Brain microvascular endothelial cell (primary cell): Measurements from ENCODE around the gene CHST11.

Experiments used
- DNase-seq: peaks from one replicate; pipeline ENCODE4 v3.0.0-alpha.2; 2020
- H3K27ac ChIP-seq: fragments of 250-450 bp; sonication (Bioruptor Pico); 2 replicates; pipeline ENCODE4 v1.5.1; 2020; ENCODE audit warnings: mild to moderate bottlenecking, moderate library complexity
- H3K27me3 ChIP-seq: fragments of 250-450 bp; sonication (Bioruptor Pico); replicated peaks from 2 replicates; pipeline ENCODE4 v1.5.1; 2020; ENCODE audit warnings: mild to moderate bottlenecking
- H3K36me3 ChIP-seq: fragments of 250-450 bp; sonication (Bioruptor Pico); replicated peaks from 2 replicates; pipeline ENCODE4 v1.5.1; 2020; ENCODE audit warnings: mild to moderate bottlenecking
- H3K4me3 ChIP-seq: 2 replicates; pipeline ENCODE4 v1.5.1; 2011; ENCODE audit warnings: low read depth, mild to moderate bottlenecking, control low read depth, low read length, moderate library complexity
- CTCF ChIP-seq: IDR thresholded peaks from 2 replicates; pipeline ENCODE4 v1.5.1; 2011; ENCODE audit warnings: low read depth, mild to moderate bottlenecking, moderate library complexity, low read length, control low read depth, inconsistent platforms; ENCODE audit errors: missing control alignments
- in situ Hi-C: cut with HindIII; loops from 2 replicates; pipeline ENCODE4 v1.10.0; 2017; ENCODE audit warnings: low sequenced_read_pairs, low pct_ligation_motif_present

Gene CHST11

GRCh38 chr12:104716172-104716571 lies 259.4 kb downstream of the CHST11 start:
- no peak for TF ChIP-seq CTCF
- Histone ChIP-seq H3K27me3 (no peaks in the 10 kb centered on the region), H3K27ac (no peak overlapping the region), H3K36me3 (no peaks in the 10 kb centered on the region), H3K4me3 (no peak overlapping the region)
- DNase-seq: no peak
- in situ Hi-C loops: no loop called here

- no peak for DNase-seq
- TF ChIP-seq CTCF: no peak
- in situ Hi-C loops: no loop called here
- Histone ChIP-seq H3K36me3 (no peaks in the 10 kb centered on the region), H3K4me3 (no peak overlapping the region), H3K27me3 (no peaks in the 10 kb centered on the region), H3K27ac (no peak overlapping the region)
Measured at GRCh38 chr12:104718304-104718929, 261.7 kb downstream of the CHST11 start.

DNA sequence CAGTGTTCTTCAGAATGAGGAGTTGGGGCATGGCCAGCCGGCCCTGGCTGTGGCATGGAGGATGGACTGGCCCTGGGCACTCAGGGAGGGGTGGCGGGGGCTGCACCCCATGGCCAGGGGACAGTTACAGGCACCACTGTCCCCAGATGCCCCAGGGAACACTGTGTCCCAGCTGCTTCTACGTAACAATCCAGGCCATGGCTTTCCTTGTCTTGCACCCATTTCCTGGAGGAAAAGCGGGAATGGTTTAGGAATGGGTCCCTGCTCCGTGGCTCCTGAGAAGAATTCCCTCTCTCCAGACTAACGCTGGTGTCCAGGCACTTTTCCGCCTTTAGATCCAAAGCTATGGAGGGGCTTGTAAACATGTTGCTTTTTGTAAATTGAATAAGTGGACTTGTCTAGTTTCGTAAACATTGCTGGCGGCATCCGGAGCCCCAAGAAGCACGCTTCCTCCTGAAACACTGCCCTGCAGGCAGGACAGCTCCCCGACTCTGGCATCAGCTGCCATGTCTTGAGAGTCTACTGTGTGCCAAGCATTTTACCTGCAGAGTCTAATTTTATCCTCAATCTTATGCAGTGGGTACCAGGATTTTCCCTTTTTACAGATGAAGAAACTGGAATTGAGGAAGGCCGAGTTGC lies 263.1 kb downstream of the CHST11 start:
- Histone ChIP-seq H3K4me3 (peak overlapping the region; percentile 35), H3K27me3 (no peaks in the 10 kb centered on the region), H3K36me3 (no peaks in the 10 kb centered on the region), H3K27ac (no peak overlapping the region)
- no peak for TF ChIP-seq CTCF
- DNase-seq: no peak
- in situ Hi-C loops: no loop called here

DNA sequence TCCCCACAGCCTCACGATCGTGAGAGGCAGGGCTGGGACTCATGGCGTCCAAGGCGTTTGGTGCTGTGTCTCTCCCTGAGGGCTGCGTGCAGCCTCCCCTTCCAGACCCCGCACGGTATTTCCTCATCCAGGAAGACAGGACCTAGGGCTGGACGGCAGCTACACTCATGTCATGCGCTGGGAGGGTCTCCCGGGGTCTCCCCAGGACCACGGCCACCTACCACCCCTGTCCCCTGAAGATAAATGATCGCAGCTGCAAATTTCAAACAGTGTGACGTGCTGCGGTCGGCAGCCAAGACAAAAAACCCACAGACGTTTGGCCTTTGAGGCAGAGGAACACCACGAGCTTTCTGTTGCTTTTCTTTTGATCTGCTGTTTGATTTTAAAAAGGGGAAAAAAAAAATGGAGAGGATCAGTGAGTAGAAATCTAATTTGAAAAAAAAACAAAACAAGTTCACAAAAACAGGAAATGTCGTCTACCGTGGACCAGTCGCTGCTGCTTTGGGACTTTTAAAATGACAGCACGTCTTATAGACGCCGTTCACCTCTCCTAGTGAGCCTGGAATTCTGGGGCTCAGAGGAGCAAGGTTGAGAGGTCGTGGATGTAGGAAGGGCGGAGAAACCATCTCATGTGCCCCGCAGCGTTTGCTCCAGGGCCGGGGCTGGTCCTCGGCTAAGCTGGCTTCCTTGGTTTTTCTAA lies 263.7 kb downstream of the CHST11 start:
- peak; percentile 52 for DNase-seq
- no peaks in the 10 kb centered on the region for H3K27me3 ChIP-seq
- peak overlapping the region; percentile 35 for H3K27ac ChIP-seq
- no peak for TF ChIP-seq CTCF
- in situ Hi-C loops: no loop called here
- H3K4me3 ChIP-seq: peak overlapping the region; percentile 36
- H3K36me3 ChIP-seq: no peaks in the 10 kb centered on the region

DNA sequence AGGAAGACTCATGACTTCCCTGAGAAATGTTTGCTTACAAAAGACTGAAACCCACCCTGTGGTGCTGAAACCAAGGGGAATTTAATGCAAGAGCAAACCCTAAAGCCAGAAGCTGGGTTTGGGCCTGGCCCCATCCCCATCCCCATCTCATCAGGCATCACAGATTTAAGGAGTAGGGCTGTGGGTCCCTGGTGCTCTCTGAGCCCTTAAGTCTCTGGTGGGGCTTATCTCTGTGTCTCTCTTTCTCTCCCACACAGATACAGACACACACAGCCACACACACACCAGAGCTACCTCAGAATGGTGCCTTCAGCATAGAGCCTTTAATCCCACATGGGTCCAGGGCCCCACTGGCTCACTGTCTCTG lies 264.3 kb downstream of the CHST11 start:
- DNase-seq: no peak
- no peaks in the 10 kb centered on the region for H3K27me3 ChIP-seq
- H3K27ac ChIP-seq: peak overlapping the region; percentile 35
- H3K4me3 ChIP-seq: peak overlapping the region; percentile 36
- no peak for TF ChIP-seq CTCF
- H3K36me3 ChIP-seq: no peaks in the 10 kb centered on the region
- in situ Hi-C loops: no loop called here

GRCh38 chr12:104721936-104722335 lies 265.2 kb downstream of the CHST11 start:
- in situ Hi-C loops: no loop called here
- no peak overlapping the region for H3K4me3 ChIP-seq
- DNase-seq: no peak
- no peaks in the 10 kb centered on the region for H3K36me3 ChIP-seq
- H3K27me3 ChIP-seq: no peaks in the 10 kb centered on the region
- H3K27ac ChIP-seq: no peak overlapping the region
- no peak for TF ChIP-seq CTCF
